ENCODE measurements around the gene VTI1B.
"Not testable (repeated sequence)": the region's sequence is repeated elsewhere in the genome, so short reads cannot be mapped to it uniquely, and the experiment has no call there.

VTI1B gene

GRCh38 chr14:67630186-67630585 lies 44.2 kb downstream of the VTI1B start:
- no peak overlapping the region for H3K27ac ChIP-seq (replicated peaks; ENCODE audit: low read length)

GRCh38 chr14:67627519-67627918 lies 46.9 kb downstream of the VTI1B start:
- Histone ChIP-seq H3K27ac (replicated peaks; ENCODE audit: low read length) (no peak overlapping the region), H3K4me3 (ENCODE audit: low read length in 2 of 2) (no peak overlapping the region), H3K23ac (ENCODE audit: low read depth, low read length, poor library complexity) (no peak overlapping the region), H4K91ac (ENCODE audit: low read depth, low read length, poor library complexity) (no peak overlapping the region), H2BK15ac (ENCODE audit: low read length) (no peak overlapping the region), H2BK5ac (ENCODE audit: low read length) (no peak overlapping the region), H4K8ac (ENCODE audit: low read depth, low read length) (no peak overlapping the region), H2BK12ac (ENCODE audit: low read length) (no peak overlapping the region), H3K79me1 (ENCODE audit: low read depth, low read length) (no peaks in the 10 kb centered on the region), H3K36me3 (replicated peaks in 1 of 2; ENCODE audit: control insufficient read depth in 2 of 2, insufficient read depth in 2 of 2, low read length in 2 of 2) (peaks cover 0 to 4% of the 10 kb centered on the region in 2 donors), H3K9ac (ENCODE audit: low read depth, low read length, poor library complexity) (no peak overlapping the region), H3K4me2 (ENCODE audit: insufficient read depth, low read length, poor library complexity, severe bottlenecking) (no peak overlapping the region), H2AK5ac (ENCODE audit: low read depth, low read length) (no peak overlapping the region), H3K4ac (ENCODE audit: low read length) (no peak overlapping the region), H3K9me3 (replicated peaks in 1 of 2; ENCODE audit: control insufficient read depth in 2 of 2, insufficient read depth in 1 of 2, low read depth in 1 of 2, low read length in 2 of 2) (no peaks in the 10 kb centered on the region), H2AFZ (ENCODE audit: low read length) (no peak overlapping the region), H3K18ac (ENCODE audit: low read length) (no peak overlapping the region), H2BK120ac (ENCODE audit: low read depth, low read length) (no peak overlapping the region), H3K14ac (ENCODE audit: low read length) (no peak overlapping the region), H3K27me3 (ENCODE audit: control insufficient read depth in 3 of 3, insufficient read depth in 3 of 3, low read depth in 1 of 3, low read length in 3 of 3) (no peaks in the 10 kb centered on the region), H3K4me1 (ENCODE audit: control insufficient read depth in 2 of 2, insufficient read depth in 1 of 2, low read depth in 1 of 2, low read length in 2 of 2) (peaks cover 0 to 2% of the 10 kb centered on the region in 2 donors)
- DNase-seq (ENCODE audit: low spot score) = no peak

More at GRCh38 chr14:67630186-67630585, 44.2 kb downstream of the VTI1B start:
- Histone ChIP-seq H3K14ac (ENCODE audit: low read length) (no peak overlapping the region), H3K4ac (ENCODE audit: low read length) (no peak overlapping the region), H4K91ac (ENCODE audit: low read depth, low read length, poor library complexity) (no peak overlapping the region), H3K4me3 (ENCODE audit: low read length in 2 of 2) (no peak overlapping the region), H2BK120ac (ENCODE audit: low read depth, low read length) (no peak overlapping the region), H3K79me1 (ENCODE audit: low read depth, low read length) (no peaks in the 10 kb centered on the region), H2BK5ac (ENCODE audit: low read length) (no peak overlapping the region), H2BK12ac (ENCODE audit: low read length) (no peak overlapping the region), H3K4me1 (ENCODE audit: control insufficient read depth in 2 of 2, insufficient read depth in 1 of 2, low read depth in 1 of 2, low read length in 2 of 2) (no peaks in the 10 kb centered on the region), H3K36me3 (replicated peaks in 1 of 2; ENCODE audit: control insufficient read depth in 2 of 2, insufficient read depth in 2 of 2, low read length in 2 of 2) (peaks cover 0 to 3% of the 10 kb centered on the region in 2 donors), H3K4me2 (ENCODE audit: insufficient read depth, low read length, poor library complexity, severe bottlenecking) (no peak overlapping the region), H2AFZ (ENCODE audit: low read length) (no peak overlapping the region), H2BK15ac (ENCODE audit: low read length) (no peak overlapping the region), H3K27me3 (ENCODE audit: control insufficient read depth in 3 of 3, insufficient read depth in 3 of 3, low read depth in 1 of 3, low read length in 3 of 3) (no peaks in the 10 kb centered on the region), H3K9me3 (replicated peaks in 1 of 2; ENCODE audit: control insufficient read depth in 2 of 2, insufficient read depth in 1 of 2, low read depth in 1 of 2, low read length in 2 of 2) (no peaks in the 10 kb centered on the region), H3K18ac (ENCODE audit: low read length) (no peak overlapping the region), H2AK5ac (ENCODE audit: low read depth, low read length) (no peak overlapping the region), H3K23ac (ENCODE audit: low read depth, low read length, poor library complexity) (no peak overlapping the region), H4K8ac (ENCODE audit: low read depth, low read length) (no peak overlapping the region), H3K9ac (ENCODE audit: low read depth, low read length, poor library complexity) (no peak overlapping the region)
- DNase-seq (ENCODE audit: low spot score) = no peak
- no CpG with 5 or more reads among the region's 4 CpGs for WGBS, 2 donors (ENCODE audit: extremely low coverage in 2 of 2, insufficient read length in 2 of 2, insufficient replicate concordance in 1 of 2)

- H3K4ac ChIP-seq (ENCODE audit: low read length); H2BK15ac ChIP-seq (ENCODE audit: low read length): not testable (repeated sequence)
These were observed 48.3 kb downstream of the VTI1B start for GRCh38 chr14:67626131-67626530.

GRCh38 chr14:67623114-67623513 lies 51.3 kb downstream of the VTI1B start:
- H3K9me3 ChIP-seq (replicated peaks in 1 of 2; ENCODE audit: control insufficient read depth in 2 of 2, insufficient read depth in 1 of 2, low read depth in 1 of 2, low read length in 2 of 2) = no peaks in the 10 kb centered on the region
- no peak overlapping the region for H4K8ac ChIP-seq (ENCODE audit: low read depth, low read length)
- H2BK120ac ChIP-seq (ENCODE audit: low read depth, low read length) = no peak overlapping the region
- no peak overlapping the region for H3K9ac ChIP-seq (ENCODE audit: low read depth, low read length, poor library complexity)
- no peaks in the 10 kb centered on the region for H3K27me3 ChIP-seq (ENCODE audit: control insufficient read depth in 3 of 3, insufficient read depth in 3 of 3, low read depth in 1 of 3, low read length in 3 of 3)
- H2BK12ac ChIP-seq (ENCODE audit: low read length) = no peak overlapping the region
- no peak overlapping the region for H2BK15ac ChIP-seq (ENCODE audit: low read length)
- H2AK5ac ChIP-seq (ENCODE audit: low read depth, low read length) = no peak overlapping the region
- H3K23ac ChIP-seq (ENCODE audit: low read depth, low read length, poor library complexity) = no peak overlapping the region
- H3K18ac ChIP-seq (ENCODE audit: low read length) = no peak overlapping the region
- H3K4ac ChIP-seq (ENCODE audit: low read length) = no peak overlapping the region
- peaks cover 7% of the 10 kb centered on the region in 2 donors for H3K4me1 ChIP-seq (ENCODE audit: control insufficient read depth in 2 of 2, insufficient read depth in 1 of 2, low read depth in 1 of 2, low read length in 2 of 2)
- no CpG with 5 or more reads among the region's 2 CpGs for WGBS, 2 donors (ENCODE audit: extremely low coverage in 2 of 2, insufficient read length in 2 of 2, insufficient replicate concordance in 1 of 2)
- H3K36me3 ChIP-seq (replicated peaks in 1 of 2; ENCODE audit: control insufficient read depth in 2 of 2, insufficient read depth in 2 of 2, low read length in 2 of 2) = peaks cover 0 to 3% of the 10 kb centered on the region in 2 donors
- no peak overlapping the region for H3K4me2 ChIP-seq (ENCODE audit: insufficient read depth, low read length, poor library complexity, severe bottlenecking)
- H4K91ac ChIP-seq (ENCODE audit: low read depth, low read length, poor library complexity) = no peak overlapping the region
- no peak overlapping the region for H3K27ac ChIP-seq (replicated peaks; ENCODE audit: low read length)
- H3K4me3 ChIP-seq (ENCODE audit: low read length in 2 of 2) = no peak overlapping the region
- H3K79me1 ChIP-seq (ENCODE audit: low read depth, low read length) = no peaks in the 10 kb centered on the region
- H2AFZ ChIP-seq (ENCODE audit: low read length) = peak overlapping the region; percentile 1
- no peak for DNase-seq (ENCODE audit: low spot score)
- H3K14ac ChIP-seq (ENCODE audit: low read length) = no peak overlapping the region
- no peak overlapping the region for H2BK5ac ChIP-seq (ENCODE audit: low read length)

More at GRCh38 chr14:67626131-67626530, 48.3 kb downstream of the VTI1B start:
- H3K4me2 ChIP-seq (ENCODE audit: insufficient read depth, low read length, poor library complexity, severe bottlenecking); H4K91ac ChIP-seq (ENCODE audit: low read depth, low read length, poor library complexity); H2BK120ac ChIP-seq (ENCODE audit: low read depth, low read length); H3K23ac ChIP-seq (ENCODE audit: low read depth, low read length, poor library complexity); H3K14ac ChIP-seq (ENCODE audit: low read length); H3K9me3 ChIP-seq (replicated peaks in 1 of 2; ENCODE audit: control insufficient read depth in 2 of 2, insufficient read depth in 1 of 2, low read depth in 1 of 2, low read length in 2 of 2); H2AK5ac ChIP-seq (ENCODE audit: low read depth, low read length); H2AFZ ChIP-seq (ENCODE audit: low read length); H3K9ac ChIP-seq (ENCODE audit: low read depth, low read length, poor library complexity); H3K4me3 ChIP-seq (ENCODE audit: low read length in 2 of 2); H3K27me3 ChIP-seq (ENCODE audit: control insufficient read depth in 3 of 3, insufficient read depth in 3 of 3, low read depth in 1 of 3, low read length in 3 of 3); H3K4me1 ChIP-seq (ENCODE audit: control insufficient read depth in 2 of 2, insufficient read depth in 1 of 2, low read depth in 1 of 2, low read length in 2 of 2); H3K18ac ChIP-seq (ENCODE audit: low read length); H3K79me1 ChIP-seq (ENCODE audit: low read depth, low read length); H2BK12ac ChIP-seq (ENCODE audit: low read length); H4K8ac ChIP-seq (ENCODE audit: low read depth, low read length); DNase-seq (ENCODE audit: low spot score); H2BK5ac ChIP-seq (ENCODE audit: low read length); H3K36me3 ChIP-seq (replicated peaks in 1 of 2; ENCODE audit: control insufficient read depth in 2 of 2, insufficient read depth in 2 of 2, low read length in 2 of 2); H3K27ac ChIP-seq (replicated peaks; ENCODE audit: low read length): not testable (repeated sequence)
- WGBS, 2 donors (ENCODE audit: extremely low coverage in 2 of 2, insufficient read length in 2 of 2, insufficient replicate concordance in 1 of 2) = no CpG with 5 or more reads among the region's 1 CpG

Data from neuronal stem cell (in vitro differentiated cells).